ENCODE results near the gene FASTK.
"Not testable (repeated sequence)": the region's sequence is repeated elsewhere in the genome, so short reads cannot be mapped to it uniquely, and the experiment has no call there.

FASTK gene

GRCh38 chr7:151045262-151045661 is 35.3 kb downstream of the FASTK start:
- no peak for DNase-seq

- DNase-seq = no peak
Measured at GRCh38 chr7:151043959-151044358, 36.6 kb downstream of the FASTK start.

GRCh38 chr7:151043449-151043848 is 37.2 kb downstream of the FASTK start:
- DNase-seq = not testable (repeated sequence)

GRCh38 chr7:151040616-151041375 is 39.8 kb downstream of the FASTK start:
- DNase-seq = no peak

- DNase-seq = no peak
Measured at GRCh38 chr7:151039850-151040548, 40.6 kb downstream of the FASTK start.

GRCh38 chr7:151038951-151039849 is 41.4 kb downstream of the FASTK start:
- DNase-seq = peak; percentile 66 to 84

- no peak for DNase-seq
Measured at GRCh38 chr7:151035902-151036301, 44.7 kb downstream of the FASTK start.

GRCh38 chr7:151035026-151035717 is 45.4 kb downstream of the FASTK start:
- DNase-seq = no peak

- no peak for DNase-seq
Measured at GRCh38 chr7:151034312-151035025, 46.1 kb downstream of the FASTK start.

GRCh38 chr7:151033864-151034249 is 46.8 kb downstream of the FASTK start:
- no peak for DNase-seq

- no peak for DNase-seq
Measured at GRCh38 chr7:151032936-151033863, 47.4 kb downstream of the FASTK start.

GRCh38 chr7:151031011-151031410 is 49.6 kb downstream of the FASTK start:
- no peak for DNase-seq

- DNase-seq = no peak
Measured at GRCh38 chr7:151028948-151029501, 51.6 kb downstream of the FASTK start.

GRCh38 chr7:151028131-151028947 is 52.3 kb downstream of the FASTK start, which contains the start of gene ABCB8:
Gene ABCB8 (plus strand): TSS chr7:151028450. CDS start chr7:151028516, 66 bp downstream.
- DNase-seq = peak; percentile 90 to 98

- DNase-seq = peak in 1 of 2 experiments; percentile 78
Measured at GRCh38 chr7:151027728-151028130, 52.9 kb downstream of the FASTK start.

GRCh38 chr7:151026771-151027727 is 53.6 kb downstream of the FASTK start:
- DNase-seq = not testable (repeated sequence)

Data from stimulated activated CD4-positive, alpha-beta T cell treated with anti-CD3 and anti-CD28 coated beads, Interleukin-4, amount 100 ng/mL, for 4 hours (primary cell).